LNCAP (cell line): Measurements from ENCODE around the gene TIGD2.

Experiments
- TF ChIP-seq, protein P1 (sequence below): fragments of 450-650 bp; IDR thresholded peaks from 2 replicates; pipeline ENCODE4 v1.5.1; 2017; ENCODE audit warnings: mild to moderate bottlenecking

TIGD2 gene

GRCh38 chr4:89136525-89136924 is 25.2 kb downstream of the TIGD2 start:
- TF ChIP-seq, protein P1, sequence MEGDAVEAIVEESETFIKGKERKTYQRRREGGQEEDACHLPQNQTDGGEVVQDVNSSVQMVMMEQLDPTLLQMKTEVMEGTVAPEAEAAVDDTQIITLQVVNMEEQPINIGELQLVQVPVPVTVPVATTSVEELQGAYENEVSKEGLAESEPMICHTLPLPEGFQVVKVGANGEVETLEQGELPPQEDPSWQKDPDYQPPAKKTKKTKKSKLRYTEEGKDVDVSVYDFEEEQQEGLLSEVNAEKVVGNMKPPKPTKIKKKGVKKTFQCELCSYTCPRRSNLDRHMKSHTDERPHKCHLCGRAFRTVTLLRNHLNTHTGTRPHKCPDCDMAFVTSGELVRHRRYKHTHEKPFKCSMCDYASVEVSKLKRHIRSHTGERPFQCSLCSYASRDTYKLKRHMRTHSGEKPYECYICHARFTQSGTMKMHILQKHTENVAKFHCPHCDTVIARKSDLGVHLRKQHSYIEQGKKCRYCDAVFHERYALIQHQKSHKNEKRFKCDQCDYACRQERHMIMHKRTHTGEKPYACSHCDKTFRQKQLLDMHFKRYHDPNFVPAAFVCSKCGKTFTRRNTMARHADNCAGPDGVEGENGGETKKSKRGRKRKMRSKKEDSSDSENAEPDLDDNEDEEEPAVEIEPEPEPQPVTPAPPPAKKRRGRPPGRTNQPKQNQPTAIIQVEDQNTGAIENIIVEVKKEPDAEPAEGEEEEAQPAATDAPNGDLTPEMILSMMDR, result no peak

- TF ChIP-seq, protein P1, result no peak
These were observed 25.9 kb downstream of the TIGD2 start for GRCh38 chr4:89137231-89137630.

DNA sequence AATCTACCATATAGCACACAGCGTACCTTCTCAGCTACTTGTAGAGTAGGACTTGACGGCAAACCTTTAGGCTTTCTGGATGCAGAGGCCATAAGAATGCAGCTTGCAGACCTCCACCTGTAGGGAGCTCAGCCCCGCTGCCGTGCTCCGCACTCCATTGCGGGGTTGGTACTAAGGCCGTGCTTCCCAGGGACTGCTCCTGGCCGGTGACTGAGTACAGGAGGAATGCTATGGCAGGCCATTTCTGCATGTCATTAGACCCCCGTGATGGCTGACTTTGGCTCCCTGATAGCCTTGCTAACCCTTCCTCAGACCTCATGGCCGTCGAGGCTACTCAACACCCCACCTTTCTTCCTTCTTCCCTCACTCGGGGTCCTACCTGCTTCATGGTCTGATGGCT is 26.4 kb downstream of the TIGD2 start:
- TF ChIP-seq, protein P1, result no peak

- TF ChIP-seq, protein P1, result no peak
These were observed 28.9 kb downstream of the TIGD2 start for GRCh38 chr4:89140168-89140759.

DNA sequence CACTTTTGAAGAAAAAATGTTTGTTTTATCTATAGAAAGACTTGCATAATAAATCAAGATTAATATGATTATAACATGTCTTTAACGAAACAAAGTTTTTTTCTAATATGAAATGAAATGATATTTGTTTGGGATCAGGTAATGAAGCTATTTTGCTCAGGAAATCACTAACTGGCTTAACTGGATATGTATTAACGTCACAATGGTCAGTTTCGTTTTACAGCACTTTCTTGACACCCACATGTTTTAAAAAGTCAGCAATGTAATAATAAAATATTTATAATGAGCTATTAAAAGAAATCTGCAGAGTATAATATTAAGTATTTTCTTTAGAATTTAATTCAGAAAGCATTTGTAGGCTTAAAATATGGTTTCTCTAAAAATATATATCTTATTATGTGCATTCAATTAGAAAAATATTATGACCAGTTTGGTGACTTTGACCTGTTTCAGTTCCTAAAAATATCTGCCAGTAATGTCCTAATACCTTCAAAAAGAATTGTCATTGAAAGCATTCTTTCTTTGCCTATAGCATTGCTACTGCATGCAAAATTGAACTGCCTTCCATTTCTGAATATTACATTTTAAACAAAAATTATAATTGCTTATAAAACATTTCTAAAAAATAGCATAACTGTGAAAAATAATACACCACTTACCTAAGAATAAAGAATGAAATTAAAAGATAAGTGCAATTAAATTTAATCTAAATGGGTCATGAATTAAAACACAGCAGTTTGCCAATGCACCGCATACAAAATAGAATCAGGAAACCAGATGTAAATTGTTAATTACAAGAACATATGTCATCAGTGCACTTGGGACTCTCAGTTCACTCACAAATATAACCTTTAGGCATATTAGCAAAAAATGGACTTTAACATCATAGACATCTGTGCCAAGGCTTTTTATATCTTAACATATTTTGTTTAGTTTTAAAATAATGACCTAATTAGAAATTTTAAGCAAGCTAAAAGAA is 31.6 kb downstream of the TIGD2 start:
- TF ChIP-seq, protein P1, result no peak

DNA sequence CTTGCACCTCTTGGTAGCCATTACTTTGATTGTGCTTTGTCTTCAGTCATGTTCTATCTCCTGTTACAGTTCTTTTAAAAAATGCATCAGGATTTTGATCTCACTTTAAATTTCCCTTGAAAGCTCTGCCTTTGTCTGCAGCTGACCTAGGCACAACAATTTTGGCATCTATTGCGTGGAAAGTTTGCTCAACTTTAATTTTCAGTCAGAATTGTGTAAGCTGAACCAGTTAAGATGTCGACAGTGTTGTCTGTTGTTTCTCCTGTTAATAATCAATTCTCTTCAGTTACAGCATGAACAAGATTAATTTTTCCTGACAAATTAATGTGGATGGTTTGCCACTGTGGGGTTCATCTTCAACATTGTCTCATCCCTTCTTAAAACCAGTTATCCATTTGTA is 34.9 kb downstream of the TIGD2 start:
- TF ChIP-seq, protein P1, result no peak

DNA sequence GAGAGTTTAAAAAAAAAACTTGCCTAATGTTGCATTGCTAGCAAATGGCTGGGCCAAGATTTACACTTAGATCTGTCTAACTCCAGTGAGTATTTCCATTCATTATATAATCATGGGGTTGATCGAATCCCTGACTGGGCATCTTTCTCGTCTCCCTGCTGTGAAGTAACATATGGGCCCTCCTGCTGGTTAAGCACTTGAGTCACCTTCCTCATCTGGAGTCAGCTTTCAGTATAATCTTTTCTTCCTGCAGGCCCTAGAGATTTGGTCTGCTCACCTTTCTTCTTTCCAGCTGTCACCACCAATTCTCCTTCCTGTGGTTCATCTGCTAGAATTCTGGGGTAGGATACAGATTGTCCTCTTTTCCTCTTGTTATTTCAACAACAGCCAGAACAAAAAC is 41.6 kb downstream of the TIGD2 start:
- TF ChIP-seq, protein P1, result no peak
